ENCODE data around the gene TBP. TPM values are rescaled to one million over a fixed set of nuclear protein-coding genes. Genes with fewer than 3 reads are reported as not detected.

TBP gene
- total and polyA plus RNA-seq, 2 of the 13 experiments (the other 11 are each of a cell fraction or from before 2014, with no cell fraction given), result 21.7 to 28.1 TPM

- TF ChIP-seq THRA (CRISPR knock-in tag; IDR thresholded peaks at IDR 0.05; ENCODE audit: borderline replicate concordance) (0 out of 2 replicates have a peak, but pooled peaks have one; percentile 15), ZBTB40 (IDR thresholded peaks at IDR 0.05) (no peak), ZBTB40 (CRISPR knock-in tag; IDR thresholded peaks at IDR 0.05) (no peak), MAZ (IDR thresholded peaks at IDR 0.05; ENCODE audit: borderline replicate concordance, low read depth, low read length) (no peak), MAZ (CRISPR knock-in tag; IDR thresholded peaks at IDR 0.05; ENCODE audit: low read depth) (no peak), IKZF4 (CRISPR knock-in tag; IDR thresholded peaks at IDR 0.05; ENCODE audit: borderline replicate concordance, low read depth, not compliant biosample characterization) (no peak), ZNF276 (CRISPR knock-in tag; IDR thresholded peaks at IDR 0.05; ENCODE audit: low read depth) (no peak), ISL2 (CRISPR knock-in tag; IDR thresholded peaks at IDR 0.05) (no peak), EZH2 (conservative IDR thresholded peaks at IDR 0.05; ENCODE audit: low read depth, low read length) (no peak), BCL6 (CRISPR knock-in tag; IDR thresholded peaks at IDR 0.05) (0 out of 2 replicates have a peak, but pooled peaks have one; percentile 9), ZNF235 (CRISPR knock-in tag; IDR thresholded peaks at IDR 0.05; ENCODE audit: borderline replicate concordance) (no peak), ZSCAN9 (CRISPR knock-in tag; IDR thresholded peaks at IDR 0.05; ENCODE audit: borderline replicate concordance) (no peak), ZNF34 (CRISPR knock-in tag; IDR thresholded peaks at IDR 0.05; ENCODE audit: borderline replicate concordance) (no peak), ZNF580 (CRISPR knock-in tag; IDR thresholded peaks at IDR 0.05; ENCODE audit: borderline replicate concordance, low read depth) (0 out of 2 replicates have a peak, but pooled peaks have one; percentile 37), XRCC5 (optimal IDR thresholded peaks at IDR 0.05; ENCODE audit: low read length) (peak; percentile 82)
Measured at GRCh38 chr6:170529839-170530469, 24.2 kb upstream of the TBP start (continued).

Measured in HepG2 (cell line).